ENCODE measurements around the gene KLRB1.

DNA sequence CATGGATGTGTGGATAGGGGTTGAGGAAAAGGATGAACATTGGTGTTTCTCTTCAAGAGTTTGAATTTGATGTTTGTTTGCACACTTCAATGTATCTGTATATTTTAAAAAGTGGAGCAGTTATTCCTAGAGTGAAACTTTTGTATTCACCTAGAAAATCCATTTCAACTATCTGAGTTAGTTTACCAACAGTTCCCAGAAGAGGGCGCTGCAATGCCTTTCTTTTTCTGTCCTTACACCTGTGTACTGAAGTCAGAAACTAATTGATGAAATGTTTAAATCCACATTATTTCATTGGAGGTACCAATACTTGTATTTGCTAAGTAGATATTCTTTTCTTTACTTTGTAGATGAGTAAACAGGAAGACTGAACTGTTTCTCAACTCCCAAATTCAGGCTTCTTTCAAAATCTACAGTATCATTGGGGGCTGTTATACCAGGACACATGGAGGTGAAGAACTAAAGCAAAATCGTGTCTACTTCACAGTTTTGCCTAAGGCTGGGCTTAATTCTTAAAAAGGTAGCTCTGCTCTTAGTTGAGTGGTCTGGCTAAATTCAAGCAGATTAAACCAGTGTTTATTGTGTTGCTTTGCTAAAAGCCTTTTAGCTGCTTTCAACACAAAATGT lies 26.6 kb upstream of the KLRB1 start:
- TF ChIP-seq POLR2AphosphoS5 (IDR thresholded peaks at IDR 0.05), result no peak
- peak in 5 of 7 experiments; percentile 4 to 66 (median 59) for TF ChIP-seq CTCF (IDR thresholded peaks at IDR 0.05)
